Aorta (tissue), 5 donors: ENCODE results near the gene PDZRN4. TPM values are rescaled to one million over a fixed set of nuclear protein-coding genes. Genes with fewer than 3 reads are reported as not detected.

Source experiments
- ATAC-seq: fragments of 200-7000 bp; cut with Tn5 transposase; one replicate; pipeline ENCODE4 v1.9.1; 2022; ENCODE audit warnings: moderate library complexity; ENCODE audit not compliant: low FRiP score
- DNase-seq, 2 donors: peaks; one replicate each; pipeline ENCODE4 v3.0.0-alpha.2; 2020
- H3K27ac ChIP-seq, 2 donors: one replicate each; pipeline ENCODE4 v1.5.1; 2013; ENCODE audit warnings: low read length in 2 of 2, mild to moderate bottlenecking in 2 of 2, moderate library complexity in 2 of 2, control low read depth in 1 of 2, inconsistent platforms in 1 of 2, low read depth in 1 of 2
- H3K27me3 ChIP-seq, 2 donors: one replicate each; pipeline ENCODE4 v1.6.1; 2013; ENCODE audit warnings: control low read depth in 1 of 2, low read length in 1 of 2, mild to moderate bottlenecking in 1 of 2, moderate library complexity in 1 of 2; ENCODE audit not compliant: insufficient read depth in 2 of 2, control insufficient read depth in 1 of 2
- H3K36me3 ChIP-seq, 2 donors: one replicate each; pipeline ENCODE4 v1.6.1; 2013; ENCODE audit warnings: control low read depth in 1 of 2, low read length in 1 of 2, mild to moderate bottlenecking in 1 of 2; ENCODE audit not compliant: insufficient read depth in 2 of 2, control insufficient read depth in 1 of 2
- H3K4me1 ChIP-seq, 2 donors: one replicate each; pipeline ENCODE4 v1.6.1; 2013; ENCODE audit warnings: low read length in 2 of 2, control low read depth in 1 of 2, mild to moderate bottlenecking in 1 of 2, moderate library complexity in 1 of 2; ENCODE audit not compliant: insufficient read depth in 2 of 2, control insufficient read depth in 1 of 2
- H3K4me3 ChIP-seq, 2 donors: one replicate each; pipeline ENCODE4 v1.5.1; 2013; ENCODE audit warnings: low read length in 2 of 2, control low read depth in 1 of 2, mild to moderate bottlenecking in 1 of 2
- H3K9me3 ChIP-seq: one replicate; pipeline ENCODE4 v1.6.1; 2013; ENCODE audit warnings: mild to moderate bottlenecking, low read length; ENCODE audit not compliant: control insufficient read depth
- WGBS, 2 donors: extraction: QIAGEN DNeasy Blood & Tissue Kit; methylation state at CpG; one replicate each; pipeline ENCODE4 v1.1.7; 2013; 5-methylcytosine and 5-hydroxymethylcytosine counted together
- intact Hi-C, 2 donors: fragments of 100-400 bp; cut with DNase I; formaldehyde crosslinking; loops; one replicate each; pipeline versions ENCODE4 v1.14.2 to v1.15.0; 2022
- polyA plus RNA-seq, 2 donors: library from polyadenylated mRNA; stranded (reverse); fragments of 200-250 nt; gene quantifications; one replicate each; pipeline ENCODE4 v1.2.3, GENCODE V29; 2013
- total RNA-seq, 2 donors: library from RNA; stranded (reverse); fragmentation: NEBNext Ultra II Directional; extraction: Animal tissue kit (Norgen Biotek cat#: 25700); gene quantifications; one replicate each; pipeline ENCODE4 v1.2.1, GENCODE V29; 2021
- donor health status: healthy with polysubstance abuse.
- donor health status: Bipolar disorder and iron deficiency.
- donor health status: DM: no; HTN: no; CAD: no.
- donor health status: DM: no; HTN: no; CAD: no.
- donor health status: DM: yes; HTN: yes; CAD: no.

PDZRN4 gene
- total and polyA plus RNA-seq, 4 donors: 1.2 to 11.2 (median 4.3) TPM

GRCh38 chr12:41466802-41467201, 278.7 kb downstream of the PDZRN4 start:
- no peak for ATAC-seq
- intact Hi-C loops: no loop called here
- H3K36me3 ChIP-seq: peaks cover 0 to 2% of the 10 kb centered on the region in 2 donors
- no peaks in the 10 kb centered on the region for H3K9me3 ChIP-seq
- no peaks in the 10 kb centered on the region for H3K27me3 ChIP-seq
- DNase-seq: no peak
- no peak overlapping the region for H3K4me3 ChIP-seq
- no peak overlapping the region for H3K27ac ChIP-seq
- H3K4me1 ChIP-seq: no peaks in the 10 kb centered on the region
- WGBS, 2 donors: 68 to 71% methylated on average over 5 of the region's 5 CpGs

GRCh38 chr12:41467591-41468325, 279.6 kb downstream of the PDZRN4 start:
- 92 to 100% methylated on average over 1 of the region's 1 CpG for WGBS, 2 donors
- no peaks in the 10 kb centered on the region for H3K9me3 ChIP-seq
- ATAC-seq: no peak

GRCh38 chr12:41468341-41468740, 280.2 kb downstream of the PDZRN4 start:
- Histone ChIP-seq H3K36me3 (peaks cover 0 to 2% of the 10 kb centered on the region in 2 donors), H3K27ac (no peak overlapping the region), H3K4me1 (no peaks in the 10 kb centered on the region), H3K9me3 (no peaks in the 10 kb centered on the region), H3K4me3 (no peak overlapping the region), H3K27me3 (no peaks in the 10 kb centered on the region)
- intact Hi-C loops: no loop called here
- ATAC-seq (no peak), DNase-seq (no peak)
- 57 to 77% methylated on average over 3 of the region's 3 CpGs for WGBS, 2 donors

More at GRCh38 chr12:41467591-41468325, 279.6 kb downstream of the PDZRN4 start:
- H3K36me3 ChIP-seq: peaks cover 0 to 2% of the 10 kb centered on the region in 2 donors
- intact Hi-C loops: no loop called here
- H3K4me3 ChIP-seq: no peak overlapping the region
- H3K27ac ChIP-seq: no peak overlapping the region
- no peaks in the 10 kb centered on the region for H3K4me1 ChIP-seq
- no peak for DNase-seq
- H3K27me3 ChIP-seq: no peaks in the 10 kb centered on the region

GRCh38 chr12:41468756-41469155, 280.6 kb downstream of the PDZRN4 start:
- no peak for ATAC-seq
- Histone ChIP-seq H3K36me3 (peaks cover 0 to 2% of the 10 kb centered on the region in 2 donors), H3K27ac (no peak overlapping the region), H3K4me3 (no peak overlapping the region), H3K4me1 (no peaks in the 10 kb centered on the region), H3K27me3 (no peaks in the 10 kb centered on the region), H3K9me3 (no peaks in the 10 kb centered on the region)
- intact Hi-C loops: no loop called here
- DNase-seq: no peak
- 67 to 70% methylated on average over 7 of the region's 7 CpGs for WGBS, 2 donors

- Histone ChIP-seq H3K27ac (no peak overlapping the region), H3K36me3 (no peaks in the 10 kb centered on the region), H3K9me3 (no peaks in the 10 kb centered on the region), H3K27me3 (no peaks in the 10 kb centered on the region), H3K4me3 (no peak overlapping the region), H3K4me1 (no peaks in the 10 kb centered on the region)
- intact Hi-C loops: no loop called here
- WGBS, 2 donors: 82 to 85% methylated on average over 1 of the region's 1 CpG
- no peak for ATAC-seq
- DNase-seq: no peak
Measured at GRCh38 chr12:41473441-41473840, 285.3 kb downstream of the PDZRN4 start.

GRCh38 chr12:41474001-41474400, 285.9 kb downstream of the PDZRN4 start:
- no peaks in the 10 kb centered on the region for H3K4me1 ChIP-seq
- H3K4me3 ChIP-seq: no peak overlapping the region
- no peaks in the 10 kb centered on the region for H3K36me3 ChIP-seq
- no peaks in the 10 kb centered on the region for H3K27me3 ChIP-seq
- intact Hi-C loops: no loop called here
- no peak overlapping the region for H3K27ac ChIP-seq
- ATAC-seq: no peak
- 80 to 84% methylated on average over 1 of the region's 1 CpG for WGBS, 2 donors
- DNase-seq: no peak
- no peaks in the 10 kb centered on the region for H3K9me3 ChIP-seq

- no peaks in the 10 kb centered on the region for H3K9me3 ChIP-seq
- no peaks in the 10 kb centered on the region for H3K4me1 ChIP-seq
- H3K4me3 ChIP-seq: no peak overlapping the region
- ATAC-seq: no peak
- WGBS, 2 donors: 67 to 72% methylated on average over 8 of the region's 8 CpGs
- intact Hi-C loops: no loop called here
- no peaks in the 10 kb centered on the region for H3K27me3 ChIP-seq
- no peak overlapping the region for H3K27ac ChIP-seq
- DNase-seq: no peak
- no peaks in the 10 kb centered on the region for H3K36me3 ChIP-seq
Measured at GRCh38 chr12:41476499-41477439, 288.6 kb downstream of the PDZRN4 start.

- intact Hi-C loops: no loop called here
- Histone ChIP-seq H3K4me1 (no peaks in the 10 kb centered on the region), H3K27ac (no peak overlapping the region), H3K36me3 (no peaks in the 10 kb centered on the region), H3K9me3 (no peaks in the 10 kb centered on the region), H3K27me3 (no peaks in the 10 kb centered on the region), H3K4me3 (no peak overlapping the region)
- DNase-seq: no peak
- ATAC-seq: no peak
- 65 to 80% methylated on average over 2 of the region's 2 CpGs for WGBS, 2 donors
Measured at GRCh38 chr12:41479426-41479825, 291.3 kb downstream of the PDZRN4 start.
